GM19397 (cell line): ENCODE data around the gene RAP1GAP2.

Experiments
- ATAC-seq: cut with Tn5 transposase; IDR thresholded peaks from one replicate; pipeline ENCODE4 v1.9.1; 2021; ENCODE audit warnings: mild to moderate bottlenecking, moderate library complexity; ENCODE audit not compliant: unreplicated experiment

RAP1GAP2 gene

DNA sequence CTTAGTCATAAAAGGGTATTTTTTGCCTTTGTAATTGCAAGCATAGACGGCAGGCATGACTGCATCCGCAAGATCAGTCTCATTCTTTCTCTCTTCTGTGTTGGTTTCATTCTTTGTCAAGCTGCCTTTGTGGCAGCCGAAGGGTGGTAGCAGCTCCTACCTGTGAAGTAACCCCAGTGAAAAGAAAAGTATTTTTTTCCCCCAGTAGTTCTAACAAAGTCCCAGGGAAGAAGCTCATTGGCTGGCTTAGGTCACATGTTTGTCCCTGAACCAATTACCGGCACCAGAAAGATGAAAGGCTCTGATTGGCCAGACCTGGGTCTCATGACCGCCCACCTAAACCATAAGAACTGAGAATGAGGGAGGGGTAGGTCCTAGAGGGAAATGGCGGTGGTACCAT is 110.7 kb downstream of the RAP1GAP2 start:
- ATAC-seq = no peak

DNA sequence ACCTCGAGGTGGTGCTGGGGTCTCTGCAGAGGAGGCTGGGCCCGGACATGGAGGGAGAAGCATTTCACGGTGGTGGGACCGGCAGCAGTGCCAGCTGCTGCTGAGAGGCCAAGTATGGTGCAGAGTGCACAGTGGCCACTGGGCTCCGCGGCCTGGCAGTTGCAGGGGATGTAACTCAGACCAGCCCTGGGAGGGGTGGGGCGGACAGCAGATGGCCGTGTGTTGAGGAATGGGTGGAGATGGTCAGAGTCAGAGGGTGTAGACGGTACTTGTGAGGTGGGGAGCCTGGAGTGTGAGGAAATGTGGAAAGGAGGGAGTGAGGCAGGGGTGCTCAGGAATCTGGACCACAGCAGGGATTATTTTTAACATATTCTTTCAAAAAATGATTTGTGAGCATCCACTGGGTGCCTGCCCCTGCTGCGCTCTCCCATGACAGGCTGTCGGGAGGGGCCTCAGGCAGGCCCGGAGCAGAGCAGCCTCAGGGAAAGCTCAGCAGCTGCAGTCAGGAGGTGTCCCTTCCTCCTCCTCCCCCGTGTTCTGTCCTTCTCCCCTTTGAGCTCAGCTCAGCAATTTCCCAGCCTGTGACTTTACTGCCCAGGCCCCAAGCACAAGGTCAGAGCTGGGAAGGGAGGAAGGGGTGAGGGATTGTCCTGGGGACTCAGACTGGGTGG is 113.1 kb downstream of the RAP1GAP2 start:
- ATAC-seq = no peak

DNA sequence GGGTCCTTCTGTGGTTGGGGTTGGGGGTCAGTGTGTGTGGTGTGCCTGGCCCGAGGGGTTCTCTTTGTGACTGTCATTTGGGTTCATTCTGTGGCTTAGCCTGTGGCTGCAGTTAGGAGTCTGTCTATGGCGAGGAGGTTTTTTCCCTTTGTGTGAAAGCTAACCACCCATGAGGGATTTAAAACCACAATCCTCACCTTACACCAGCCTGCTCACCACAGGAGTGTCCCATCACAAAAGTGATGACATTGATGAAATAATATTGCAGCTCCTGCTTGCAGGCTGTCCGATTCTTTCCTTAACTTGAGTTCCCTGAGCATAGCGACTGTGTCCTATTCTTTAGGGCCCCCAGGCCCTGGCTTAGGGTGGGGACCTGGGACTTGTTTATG is 113.6 kb downstream of the RAP1GAP2 start:
- ATAC-seq = no peak

DNA sequence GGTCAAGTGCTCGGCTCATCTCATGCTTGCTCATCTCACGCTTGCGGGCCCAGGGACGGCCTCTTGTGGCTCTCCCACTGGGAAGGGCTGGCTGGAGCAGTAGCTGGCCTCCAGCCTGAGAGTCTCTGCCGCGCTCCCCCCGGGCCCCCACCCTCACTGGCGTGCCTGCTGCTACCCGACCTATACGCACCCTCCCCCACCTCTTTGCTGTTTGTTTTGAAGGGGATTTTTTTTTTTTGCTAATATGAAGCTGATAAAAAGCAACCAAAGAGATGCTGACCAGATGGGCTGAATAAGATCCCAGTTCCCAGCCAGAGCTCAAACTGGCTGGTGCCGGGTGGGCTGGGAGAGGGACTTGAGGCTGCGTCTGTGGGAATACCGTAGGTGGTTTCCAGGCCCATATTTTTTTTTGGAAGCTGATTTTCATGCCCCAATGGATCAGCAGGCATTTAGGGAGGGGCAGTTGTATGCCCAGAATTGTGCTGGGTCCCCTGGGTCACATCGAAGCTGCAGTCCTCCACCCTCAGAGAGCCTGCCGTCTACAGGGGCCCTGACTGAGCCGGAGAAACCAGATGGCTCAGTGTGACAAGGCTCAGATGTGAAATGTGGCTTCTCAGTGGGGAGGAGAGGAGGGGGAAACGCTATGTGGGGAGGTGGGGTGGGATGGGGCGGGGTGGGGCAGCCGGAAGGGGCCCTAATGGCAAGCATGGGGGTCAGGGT is 115.0 kb downstream of the RAP1GAP2 start:
- ATAC-seq = no peak

DNA sequence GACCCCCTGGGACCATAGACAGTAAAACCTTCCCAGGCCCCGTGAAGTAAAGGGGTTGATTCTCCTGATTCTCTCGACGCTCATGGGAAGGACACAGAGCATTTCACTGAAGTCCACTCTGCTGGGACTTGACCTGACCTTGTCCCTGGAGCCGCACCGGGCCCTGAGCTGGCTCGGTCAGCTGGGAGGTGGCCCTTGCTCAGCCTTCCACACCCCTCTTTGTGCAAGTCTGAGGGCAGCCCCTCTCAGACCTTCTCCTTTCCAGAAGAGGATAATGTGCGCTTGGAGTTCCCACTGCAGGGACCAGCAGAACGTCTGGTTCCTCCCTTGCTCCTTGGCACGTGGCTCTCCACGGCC is 115.5 kb downstream of the RAP1GAP2 start:
- ATAC-seq = no peak

DNA sequence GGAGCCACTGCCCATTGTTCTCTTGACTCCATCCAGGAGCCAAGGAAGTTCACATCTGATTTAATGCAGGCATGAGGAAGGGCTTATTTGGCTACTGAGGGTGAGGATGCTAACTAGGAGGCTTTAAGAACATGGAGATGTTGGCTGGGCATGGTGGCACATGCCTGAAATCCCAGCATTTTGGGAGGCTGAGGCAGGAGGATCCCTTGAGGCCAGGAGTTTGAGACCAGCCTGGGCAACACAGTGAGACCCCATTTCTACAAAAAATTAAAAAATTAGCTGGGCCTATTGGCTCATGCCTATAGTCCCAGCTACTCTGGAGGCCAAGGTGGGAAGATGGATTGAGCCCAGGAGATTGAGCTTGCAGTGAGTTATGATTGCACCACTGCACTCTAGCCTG is 116.5 kb downstream of the RAP1GAP2 start:
- no peak for ATAC-seq

DNA sequence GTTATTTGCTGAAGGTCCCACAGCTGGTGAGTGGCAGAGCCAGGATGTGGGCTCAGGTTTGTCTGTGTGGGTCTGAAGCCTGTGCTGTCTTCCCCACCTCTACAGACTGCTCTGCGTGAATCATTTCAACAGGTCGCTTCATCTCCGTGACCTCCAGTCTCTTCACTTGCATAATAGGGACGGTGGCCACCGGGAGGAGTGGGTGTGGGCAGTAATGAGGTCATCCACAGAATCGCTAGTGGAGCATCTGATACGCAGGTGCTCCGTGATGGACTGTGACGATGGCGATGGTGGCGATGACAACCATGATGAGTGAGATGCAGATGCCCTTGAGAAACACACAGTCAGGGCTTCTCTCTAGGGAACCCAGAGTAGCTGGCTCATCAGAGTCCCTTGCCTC is 120.2 kb downstream of the RAP1GAP2 start:
- ATAC-seq = no peak

DNA sequence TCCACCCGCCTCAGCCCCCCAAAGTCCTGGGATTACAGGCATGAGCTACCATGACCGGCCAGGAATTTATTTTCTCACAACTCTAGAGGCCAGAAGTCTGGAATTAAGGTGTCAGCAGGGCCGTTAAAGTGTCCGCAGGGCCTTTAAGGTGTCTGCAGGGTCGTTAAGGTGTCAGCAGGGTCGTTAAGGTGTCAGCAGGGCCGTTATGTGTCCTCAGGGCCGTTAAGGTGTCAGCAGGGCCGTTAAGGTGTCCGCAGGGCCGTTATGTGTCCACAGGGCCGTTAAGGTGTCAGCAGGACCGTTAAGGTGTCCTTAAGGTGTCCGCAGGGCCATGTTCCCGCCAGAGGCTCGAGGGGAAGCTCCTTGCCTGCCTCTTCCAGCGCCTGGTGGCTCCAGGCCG is 125.2 kb downstream of the RAP1GAP2 start:
- no peak for ATAC-seq

DNA sequence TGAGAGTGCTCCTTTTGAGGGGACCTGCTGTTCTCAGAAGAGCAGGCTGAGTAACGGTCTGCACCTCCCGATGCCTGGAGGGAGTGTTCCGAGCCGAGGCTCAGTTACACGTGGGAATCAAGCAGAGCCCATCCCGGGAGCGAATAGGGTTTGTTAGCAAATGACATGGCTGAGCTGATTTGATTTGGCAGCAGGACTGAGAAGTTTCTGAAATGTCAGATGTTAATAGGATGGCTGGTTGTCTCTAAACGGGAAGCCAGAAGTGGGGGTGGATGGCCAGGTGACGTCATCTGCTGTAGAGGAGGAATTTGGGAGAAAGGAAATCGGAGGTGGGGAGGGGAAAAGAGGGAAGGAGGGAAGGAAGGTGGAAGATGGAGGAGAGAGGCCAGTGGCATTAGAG is 128.0 kb downstream of the RAP1GAP2 start:
- no peak for ATAC-seq

DNA sequence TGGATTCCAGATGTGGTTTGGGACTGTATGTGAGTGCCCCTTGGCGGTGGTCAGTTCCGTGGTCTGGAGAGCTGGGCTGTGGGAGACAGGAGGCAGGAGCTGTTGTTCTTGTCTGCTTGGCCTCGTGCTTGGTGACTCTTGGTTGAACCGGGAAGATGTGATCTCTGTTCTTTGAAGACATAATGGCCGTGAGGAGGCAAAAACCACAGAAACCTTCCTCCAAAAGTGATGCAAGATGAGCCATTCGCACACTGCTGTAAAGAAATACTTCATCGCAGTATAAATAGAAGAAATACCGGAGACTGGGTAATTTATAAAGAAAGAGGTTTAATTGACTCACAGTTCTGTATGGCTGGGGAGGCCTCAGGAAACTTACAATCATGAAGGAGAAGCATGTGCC is 128.8 kb downstream of the RAP1GAP2 start:
- ATAC-seq = no peak

DNA sequence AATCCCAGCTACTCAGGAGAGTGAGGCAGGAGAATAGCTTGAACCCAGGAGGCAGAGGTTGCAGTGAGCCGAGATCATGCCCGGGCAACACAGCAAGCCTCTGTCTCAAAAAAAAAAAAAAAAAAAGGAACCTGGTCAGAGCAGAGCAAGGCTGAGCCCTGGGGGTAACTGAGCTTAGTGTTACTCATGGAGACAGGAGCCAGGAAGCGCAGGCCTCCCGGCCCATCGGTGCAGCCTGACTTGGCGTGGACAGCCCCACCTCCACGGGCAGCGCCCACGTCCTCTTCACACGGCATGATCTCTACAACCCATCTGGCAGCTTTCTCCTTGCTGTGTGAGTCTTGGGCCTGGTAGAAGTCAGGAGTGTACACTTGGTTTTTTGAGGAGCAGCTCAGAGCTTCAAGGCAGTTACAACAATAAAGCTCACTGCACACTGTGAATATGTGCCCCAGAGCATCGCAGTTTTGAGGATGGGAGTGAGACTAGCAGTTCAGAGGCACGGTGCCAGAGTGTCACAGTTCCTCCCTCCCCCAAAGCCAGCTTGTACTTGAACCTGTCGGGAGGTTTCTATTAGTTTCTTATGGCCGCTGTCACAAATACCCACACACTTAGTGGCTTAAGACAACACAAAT is 129.9 kb downstream of the RAP1GAP2 start:
- ATAC-seq = no peak

DNA sequence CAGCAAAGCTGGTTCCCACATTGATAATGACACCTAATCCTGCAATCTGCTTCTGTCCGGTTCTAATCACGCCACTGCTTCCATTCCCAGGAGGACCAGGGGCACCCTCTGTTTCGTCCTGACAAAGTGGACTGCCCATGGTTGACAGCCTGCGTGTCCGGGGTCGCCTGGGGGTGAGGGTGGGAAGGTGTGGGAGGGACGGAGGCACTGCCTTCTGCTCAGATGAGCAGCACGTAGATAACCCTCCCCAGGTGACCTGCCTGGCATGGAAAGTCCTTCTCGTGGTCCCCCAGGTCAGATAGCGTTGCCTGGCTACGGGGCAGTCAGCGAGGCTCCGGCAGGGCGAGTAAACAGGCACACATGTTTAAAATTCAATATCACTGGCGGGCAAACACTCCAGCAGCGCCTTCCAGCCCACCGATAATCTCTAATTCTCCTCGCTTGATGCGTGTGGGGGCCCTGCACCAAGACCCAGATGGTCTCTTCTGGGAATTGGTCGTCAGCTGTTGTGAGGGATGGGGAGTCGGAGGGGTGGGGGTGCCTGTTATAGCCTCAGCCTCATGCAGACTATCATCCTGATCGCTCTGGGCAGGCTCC is 132.2 kb downstream of the RAP1GAP2 start:
- no peak for ATAC-seq

DNA sequence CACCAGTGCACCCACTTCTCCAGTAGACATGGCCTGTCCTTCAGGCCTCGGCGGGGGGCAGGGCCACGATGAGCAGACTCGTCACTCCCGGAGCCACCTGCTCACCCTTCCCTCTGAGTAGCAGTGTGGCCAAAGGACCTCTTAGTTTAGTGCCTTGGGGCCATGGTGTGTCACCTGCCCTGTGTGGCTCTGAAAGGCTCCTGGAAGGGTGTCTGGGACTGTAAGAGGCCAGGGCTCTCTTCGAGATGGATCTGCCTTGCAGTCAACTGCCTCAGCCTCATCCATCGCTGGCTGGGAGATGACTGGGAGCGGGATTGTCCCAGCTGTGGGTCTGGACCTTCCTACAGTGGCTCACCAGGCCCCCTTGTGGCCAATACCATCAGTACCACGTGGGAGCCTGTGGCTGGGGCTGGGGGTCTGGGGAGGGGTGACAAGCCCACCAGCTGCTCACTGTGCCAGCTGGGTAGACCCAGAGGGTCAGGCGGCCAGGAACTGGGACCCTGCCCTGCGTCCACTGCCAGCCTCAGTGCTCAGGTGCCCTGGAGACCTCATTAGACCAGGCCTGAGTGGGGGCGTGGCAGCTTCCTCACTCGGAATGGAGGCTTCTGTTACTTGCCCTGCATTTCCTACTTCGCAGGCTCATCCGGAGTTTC is 133.8 kb downstream of the RAP1GAP2 start:
- no peak for ATAC-seq

DNA sequence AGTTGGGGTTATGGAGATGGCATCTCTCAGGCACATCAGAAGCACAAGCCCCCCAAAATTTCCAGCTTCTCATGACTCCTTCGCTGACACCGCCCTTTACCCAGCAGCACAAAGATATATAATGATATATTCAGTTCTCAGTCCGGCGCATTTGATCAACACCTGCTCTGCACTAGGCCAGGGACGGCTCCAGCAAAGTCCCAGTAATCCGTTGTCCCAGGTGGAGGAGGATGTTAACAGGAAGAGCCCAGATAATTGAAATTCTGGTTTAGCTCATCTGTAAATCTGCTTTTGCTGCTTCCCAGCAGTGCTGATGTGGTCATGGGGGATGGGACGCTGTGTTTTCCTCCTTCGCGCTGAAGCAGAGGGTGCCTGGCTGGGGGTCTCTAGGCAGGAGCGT is 135.6 kb downstream of the RAP1GAP2 start:
- ATAC-seq = no peak

DNA sequence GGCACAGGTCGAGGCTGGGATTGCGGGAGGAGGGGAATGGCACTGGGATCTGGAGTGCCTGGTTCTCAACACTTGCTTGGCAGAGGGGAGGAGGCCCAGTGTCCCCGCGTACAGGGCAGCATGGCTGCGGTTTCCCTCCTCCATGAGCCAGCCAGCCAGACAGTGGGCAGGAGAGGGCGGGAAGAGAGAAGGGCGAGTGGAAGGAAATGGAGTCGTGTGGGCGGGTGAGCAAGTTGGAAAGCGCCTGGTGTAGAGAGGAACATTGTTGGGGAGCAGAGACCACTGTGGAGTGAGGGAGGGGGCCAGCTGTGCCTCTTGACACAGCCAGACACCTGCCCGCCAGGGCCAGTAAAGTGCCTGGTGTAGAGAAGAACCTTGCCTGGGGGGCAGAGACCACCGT is 136.7 kb downstream of the RAP1GAP2 start:
- ATAC-seq = no peak

DNA sequence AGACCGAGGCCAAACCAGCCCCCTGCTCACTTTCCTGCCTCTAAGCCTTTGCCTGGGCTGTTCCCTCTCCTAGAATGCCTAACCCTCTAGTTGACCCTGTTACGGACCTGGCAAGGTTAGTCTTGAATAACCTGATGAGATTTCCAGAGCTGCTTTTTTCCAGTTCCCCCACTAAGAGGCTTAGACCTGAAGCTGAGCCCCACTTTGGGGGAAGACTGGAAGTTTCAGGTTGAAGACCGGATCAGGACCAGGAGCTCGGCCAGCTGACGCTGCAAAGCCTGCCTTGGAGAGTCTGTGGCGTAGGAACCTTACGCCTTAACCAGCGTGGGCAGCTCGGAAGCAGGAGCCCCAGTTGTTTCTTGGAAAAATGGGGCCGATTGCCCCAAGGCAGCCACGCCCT is 137.4 kb downstream of the RAP1GAP2 start:
- no peak for ATAC-seq

DNA sequence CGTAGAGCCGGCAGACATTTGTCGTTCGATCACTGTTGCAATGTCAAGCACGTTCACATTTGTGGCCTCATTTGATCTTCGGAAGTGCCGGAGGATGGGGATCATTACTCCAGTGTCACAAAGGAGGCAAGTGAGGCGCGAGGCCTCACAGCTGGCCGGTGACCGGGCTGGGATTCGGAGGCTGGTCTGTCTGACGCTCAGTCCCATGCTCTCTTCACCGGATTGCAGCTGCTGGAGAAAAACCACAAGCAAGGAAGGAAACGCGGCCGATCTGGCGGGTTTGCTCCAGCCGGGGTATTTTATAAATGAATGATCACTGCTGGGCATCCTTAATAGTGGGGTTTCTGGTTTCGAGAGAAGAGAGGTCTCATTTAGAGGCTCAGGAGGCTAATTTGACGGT is 139.4 kb downstream of the RAP1GAP2 start:
- ATAC-seq = no peak

DNA sequence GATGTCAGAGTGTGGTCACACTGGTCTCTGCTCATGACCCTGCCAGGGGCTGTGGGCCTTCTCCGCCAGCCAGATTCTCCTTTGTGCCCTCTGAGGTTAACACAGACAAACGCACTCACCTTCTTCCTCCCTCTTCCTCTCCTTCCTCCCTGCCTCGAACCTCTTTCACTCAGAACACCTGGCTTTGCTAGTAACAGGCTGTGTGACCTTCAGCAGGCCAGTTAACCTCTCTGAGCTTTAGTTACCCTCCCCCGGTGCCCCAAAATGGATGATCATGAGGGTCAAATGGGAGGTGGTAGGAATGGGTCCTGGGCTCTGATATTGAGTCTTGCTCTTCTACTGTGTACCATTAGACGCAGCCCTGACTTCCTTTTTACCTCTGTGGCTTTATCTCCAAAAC is 140.1 kb downstream of the RAP1GAP2 start:
- ATAC-seq = no peak

DNA sequence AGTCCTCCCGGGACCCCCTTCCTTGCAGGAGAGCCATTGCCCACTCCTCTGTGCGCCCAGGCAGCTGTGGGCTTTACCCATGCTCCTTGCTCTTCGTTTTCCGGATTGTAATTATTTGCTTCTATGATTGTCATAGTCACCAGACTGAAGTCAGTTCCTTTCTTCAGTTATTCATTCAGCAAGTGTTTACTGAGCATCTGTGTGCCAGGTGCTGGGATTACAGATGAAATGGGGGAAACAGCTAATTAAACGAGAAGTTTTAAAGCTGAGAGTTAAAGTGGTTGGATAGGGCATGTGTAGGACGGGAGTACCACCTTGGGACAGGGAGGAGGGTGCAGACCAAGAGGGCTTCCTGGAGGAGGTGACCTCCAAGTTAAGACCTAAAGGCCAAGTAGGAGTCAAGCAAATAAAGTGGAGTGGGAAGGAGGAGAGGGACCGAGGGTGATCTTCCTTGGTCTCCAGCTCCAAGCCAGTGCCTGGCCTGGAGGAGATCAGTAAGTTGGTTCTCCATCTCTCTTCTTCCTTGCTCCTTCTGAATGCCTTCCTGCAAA is 140.6 kb downstream of the RAP1GAP2 start:
- no peak for ATAC-seq

DNA sequence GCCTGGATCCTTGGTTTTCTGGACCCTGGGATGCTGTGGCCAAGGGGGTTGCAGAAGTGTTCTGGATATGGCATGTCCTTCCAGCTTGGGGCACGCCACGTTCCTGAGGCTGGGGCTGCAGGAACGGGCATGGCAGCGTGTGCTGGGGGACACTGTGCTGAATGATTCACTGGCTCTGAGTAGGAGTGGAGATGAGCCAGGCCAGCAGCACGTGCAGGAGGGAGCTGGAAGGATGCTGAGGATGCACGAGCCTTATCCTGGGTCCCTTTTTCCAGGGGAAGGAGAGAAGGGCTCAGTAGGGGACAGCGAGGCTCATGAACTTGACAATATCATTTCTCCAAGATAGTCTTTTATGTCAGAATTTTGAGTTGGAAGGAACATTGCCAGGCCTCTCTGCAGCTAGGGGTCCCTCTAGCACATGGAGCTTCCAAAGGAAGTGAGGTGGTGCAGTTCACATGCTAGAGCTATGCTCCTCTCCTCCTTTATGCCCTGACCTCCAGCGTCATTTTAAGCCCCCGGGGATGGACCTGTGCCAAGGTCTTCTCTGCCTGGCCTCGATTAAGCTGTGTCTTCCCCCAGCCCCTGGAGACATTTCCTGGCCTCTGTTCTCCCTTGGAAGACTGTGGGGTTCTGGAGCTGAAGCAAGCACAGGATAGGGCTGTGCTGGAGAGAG is 141.2 kb downstream of the RAP1GAP2 start:
- ATAC-seq = no peak
